Bronchial epithelial cell (primary cell): ENCODE data around the gene SCUBE3. TPM values are rescaled to one million over a fixed set of nuclear protein-coding genes. Genes with fewer than 3 reads are reported as not detected.

Source experiments
- DNase-seq: peaks from one replicate; pipeline ENCODE4 v3.0.0-alpha.2; 2010; ENCODE audit warnings: low read depth
- FAIRE-seq: peaks from 2 replicates; lab custom pipeline; 2011; peaks lifted over from hg19 to GRCh38; lab: Jason Lieb, UNC
- H3K27me3 ChIP-seq: 2 replicates; pipeline ENCODE4 v1.5.1; 2011; ENCODE audit warnings: low read length; ENCODE audit not compliant: control insufficient read depth, insufficient read depth
- H3K36me3 ChIP-seq: 2 replicates; pipeline ENCODE4 v1.5.1; 2011; ENCODE audit warnings: low read length; ENCODE audit not compliant: control insufficient read depth, insufficient read depth
- H3K4me3 ChIP-seq: 2 replicates; pipeline ENCODE4 v1.5.1; 2011; ENCODE audit warnings: mild to moderate bottlenecking, low read depth, low read length, control low read depth
- total RNA-seq: library from RNA; depleted of rRNA; stranded (reverse); fragments of >200 nt; gene quantifications from 2 replicates; pipeline ENCODE4 v1.2.1, GENCODE V29; 2014
- TF ChIP-seq, protein P1 (sequence below): IDR thresholded peaks from 2 replicates; pipeline ENCODE4 v1.5.1; 2011; ENCODE audit warnings: mild to moderate bottlenecking, moderate library complexity, low read length, control low read depth, inconsistent platforms; ENCODE audit not compliant: insufficient read depth, severe bottlenecking

The SCUBE3 gene
- total RNA-seq, 1 donor from 2014 or later, result not detected

DNA sequence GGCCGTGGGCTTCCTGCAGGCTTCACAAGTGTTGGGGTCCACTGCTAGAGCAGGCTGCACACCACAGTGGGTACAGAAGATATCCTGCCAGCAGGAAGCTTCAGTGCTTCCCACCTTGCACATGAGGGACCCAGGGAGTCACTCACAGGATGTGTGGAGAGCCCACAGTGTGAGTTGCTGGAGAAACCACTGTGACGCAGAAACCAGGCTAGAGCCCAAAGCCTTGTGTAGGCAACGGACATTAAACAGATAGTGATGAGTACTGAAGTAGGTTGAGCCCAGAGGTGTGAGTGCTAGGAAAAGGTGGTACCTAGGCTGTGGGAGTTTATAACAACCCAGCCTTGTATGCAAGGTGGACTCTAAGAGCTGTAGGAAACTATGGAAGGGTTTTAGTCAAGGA, 65.0 kb downstream of the SCUBE3 start:
- no peak for DNase-seq
- no peaks in the 10 kb centered on the region for H3K27me3 ChIP-seq
- H3K4me3 ChIP-seq, result no peak overlapping the region
- FAIRE-seq, result no peak
- TF ChIP-seq, protein P1, sequence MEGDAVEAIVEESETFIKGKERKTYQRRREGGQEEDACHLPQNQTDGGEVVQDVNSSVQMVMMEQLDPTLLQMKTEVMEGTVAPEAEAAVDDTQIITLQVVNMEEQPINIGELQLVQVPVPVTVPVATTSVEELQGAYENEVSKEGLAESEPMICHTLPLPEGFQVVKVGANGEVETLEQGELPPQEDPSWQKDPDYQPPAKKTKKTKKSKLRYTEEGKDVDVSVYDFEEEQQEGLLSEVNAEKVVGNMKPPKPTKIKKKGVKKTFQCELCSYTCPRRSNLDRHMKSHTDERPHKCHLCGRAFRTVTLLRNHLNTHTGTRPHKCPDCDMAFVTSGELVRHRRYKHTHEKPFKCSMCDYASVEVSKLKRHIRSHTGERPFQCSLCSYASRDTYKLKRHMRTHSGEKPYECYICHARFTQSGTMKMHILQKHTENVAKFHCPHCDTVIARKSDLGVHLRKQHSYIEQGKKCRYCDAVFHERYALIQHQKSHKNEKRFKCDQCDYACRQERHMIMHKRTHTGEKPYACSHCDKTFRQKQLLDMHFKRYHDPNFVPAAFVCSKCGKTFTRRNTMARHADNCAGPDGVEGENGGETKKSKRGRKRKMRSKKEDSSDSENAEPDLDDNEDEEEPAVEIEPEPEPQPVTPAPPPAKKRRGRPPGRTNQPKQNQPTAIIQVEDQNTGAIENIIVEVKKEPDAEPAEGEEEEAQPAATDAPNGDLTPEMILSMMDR, result no peak
- H3K36me3 ChIP-seq, result peaks cover 2% of the 10 kb centered on the region

- DNase-seq (no peak), FAIRE-seq (no peak)
- H3K4me3 ChIP-seq, result no peak overlapping the region
- H3K27me3 ChIP-seq, result no peaks in the 10 kb centered on the region
- TF ChIP-seq, protein P1, result no peak
- H3K36me3 ChIP-seq, result peaks cover 4% of the 10 kb centered on the region
Measured at GRCh38 chr6:35280903-35281302, 67.1 kb downstream of the SCUBE3 start.

- FAIRE-seq (no peak), DNase-seq (no peak)
- Histone ChIP-seq H3K36me3 (peaks cover 9% of the 10 kb centered on the region), H3K27me3 (no peaks in the 10 kb centered on the region), H3K4me3 (no peak overlapping the region)
- TF ChIP-seq, protein P1, result no peak
Measured at GRCh38 chr6:35282472-35282871, 68.7 kb downstream of the SCUBE3 start.

GRCh38 chr6:35283361-35283760, 69.6 kb downstream of the SCUBE3 start:
- DNase-seq (no peak), FAIRE-seq (no peak)
- H3K36me3 ChIP-seq, result peaks cover 14% of the 10 kb centered on the region
- no peaks in the 10 kb centered on the region for H3K27me3 ChIP-seq
- no peak overlapping the region for H3K4me3 ChIP-seq
- TF ChIP-seq, protein P1, result no peak

DNA sequence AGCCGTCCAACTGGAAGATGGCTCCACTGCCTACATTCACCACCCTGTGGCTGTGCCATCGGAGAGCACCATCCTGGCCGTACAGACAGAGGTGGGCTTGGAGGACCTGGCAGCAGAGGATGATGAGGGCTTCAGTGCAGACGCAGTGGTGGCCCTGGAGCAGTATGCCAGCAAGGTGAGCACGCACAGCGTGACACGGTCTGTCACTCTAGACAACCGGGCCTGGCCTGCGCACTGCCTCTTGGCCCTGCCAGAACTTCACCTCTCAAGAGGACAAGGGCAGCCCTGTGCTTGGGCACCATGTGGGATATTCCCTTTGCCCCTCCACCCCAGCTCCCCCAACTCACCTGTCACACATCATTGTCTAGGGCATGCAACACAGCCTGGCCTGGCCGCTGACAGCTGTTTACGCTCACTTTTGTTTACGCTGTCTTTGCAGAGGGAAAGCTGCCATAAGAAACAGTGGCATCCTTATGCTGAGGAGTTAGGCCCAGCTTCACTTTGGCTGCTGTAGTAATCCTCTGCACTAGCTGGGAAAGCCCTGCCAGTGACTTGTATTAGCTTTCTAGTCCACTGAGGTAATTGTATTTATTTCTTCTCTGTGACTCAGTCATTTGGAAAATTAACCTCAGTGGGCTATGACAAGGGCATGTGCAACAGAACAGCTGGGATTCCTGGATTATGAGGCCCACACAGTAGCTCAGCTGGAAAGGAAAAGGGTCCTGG, 74.1 kb downstream of the SCUBE3 start:
- H3K4me3 ChIP-seq, result no peak overlapping the region
- TF ChIP-seq, protein P1, result no peak
- peaks cover 12% of the 10 kb centered on the region for H3K36me3 ChIP-seq
- FAIRE-seq (no peak), DNase-seq (no peak)
- no peaks in the 10 kb centered on the region for H3K27me3 ChIP-seq

- Histone ChIP-seq H3K4me3 (no peak overlapping the region), H3K27me3 (no peaks in the 10 kb centered on the region), H3K36me3 (peaks cover 12% of the 10 kb centered on the region)
- TF ChIP-seq, protein P1, result no peak
- no peak for FAIRE-seq
- DNase-seq, result no peak
Measured at GRCh38 chr6:35288834-35289233, 75.1 kb downstream of the SCUBE3 start.
